HEK293 (cell line): Measurements from ENCODE around the gene CIB1.

Experiments used
- CTCF ChIP-seq: fragments of 450-650 bp; formaldehyde crosslinking; IDR thresholded peaks from 2 replicates; pipeline ENCODE4 v1.5.1; 2016; ENCODE audit warnings: missing biosample characterization, missing genetic modification characterization
- KLF16 ChIP-seq: fragments of 450-650 bp; formaldehyde crosslinking; IDR thresholded peaks from 2 replicates; pipeline ENCODE4 v1.5.1; 2017; ENCODE audit warnings: missing biosample characterization, missing genetic modification characterization
- MZF1 ChIP-seq: fragments of 450-650 bp; formaldehyde crosslinking; IDR thresholded peaks from 2 replicates; pipeline ENCODE4 v1.5.1; 2017; ENCODE audit warnings: missing biosample characterization, missing genetic modification characterization, borderline replicate concordance
- TCF7L2 ChIP-seq: IDR thresholded peaks from 2 replicates; pipeline ENCODE4 v1.6.1; 2011; ENCODE audit warnings: low read depth, mild to moderate bottlenecking, inconsistent platforms, low read length, moderate library complexity, borderline replicate concordance
- ZBTB49 ChIP-seq: fragments of 450-650 bp; formaldehyde crosslinking; IDR thresholded peaks from 2 replicates; pipeline ENCODE4 v1.5.1; 2016; ENCODE audit warnings: missing biosample characterization, missing genetic modification characterization, low read depth
- ZNF211 ChIP-seq: fragments of 450-650 bp; formaldehyde crosslinking; IDR thresholded peaks from 2 replicates; pipeline ENCODE4 v1.5.1; 2016; ENCODE audit warnings: low read depth, missing biosample characterization, missing genetic modification characterization
- ZNF292 ChIP-seq: fragments of 450-650 bp; formaldehyde crosslinking; IDR thresholded peaks from 2 replicates; pipeline ENCODE4 v1.5.1; 2016; ENCODE audit warnings: low read depth, missing biosample characterization, missing genetic modification characterization, borderline replicate concordance
- ZNF704 ChIP-seq: fragments of 450-650 bp; formaldehyde crosslinking; IDR thresholded peaks from 2 replicates; pipeline ENCODE4 v1.5.1; 2016; ENCODE audit warnings: missing biosample characterization, missing genetic modification characterization

- TF ChIP-seq CTCF (no peak), ZNF704 (no peak), ZNF292 (tag by site-specific recombination) (no peak), TCF7L2 (no peak), MZF1 (tag by site-specific recombination) (no peak), ZNF211 (tag by site-specific recombination) (no peak), ZBTB49 (no peak), KLF16 (tag by site-specific recombination) (no peak)
These were observed 28.7 kb upstream of the CIB1 start for GRCh38 chr15:90262426-90262825.
